HG03159 (cell line): ENCODE measurements around the gene CDC42SE2.
"Not testable (repeated sequence)": the region's sequence is repeated elsewhere in the genome, so short reads cannot be mapped to it uniquely, and the experiment has no call there.

ENCODE experiments used
- ATAC-seq: cut with Tn5 transposase; IDR thresholded peaks from one replicate; pipeline ENCODE4 v1.9.1; 2021; ENCODE audit warnings: mild to moderate bottlenecking, moderate library complexity; ENCODE audit not compliant: unreplicated experiment

The CDC42SE2 gene

DNA sequence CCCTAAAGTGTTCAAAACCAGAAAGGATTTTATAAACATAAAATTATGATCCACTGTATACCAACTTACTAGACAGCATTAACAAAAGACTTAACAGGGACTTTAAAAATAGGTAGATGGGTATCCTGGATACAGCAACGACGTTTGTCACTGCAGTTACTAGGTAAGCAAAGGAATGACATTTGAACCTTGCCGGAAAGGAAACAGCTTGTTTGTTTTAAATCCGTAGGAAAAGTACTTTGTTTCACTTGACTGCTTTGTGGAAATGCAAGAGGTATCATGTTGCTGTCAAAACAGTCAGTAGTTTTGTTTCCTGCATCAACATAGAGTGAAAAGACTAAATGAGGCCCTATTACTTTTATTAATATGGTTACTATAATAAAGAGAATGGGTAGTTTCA, 122.9 kb downstream of the CDC42SE2 start:
- ATAC-seq, result no peak

DNA sequence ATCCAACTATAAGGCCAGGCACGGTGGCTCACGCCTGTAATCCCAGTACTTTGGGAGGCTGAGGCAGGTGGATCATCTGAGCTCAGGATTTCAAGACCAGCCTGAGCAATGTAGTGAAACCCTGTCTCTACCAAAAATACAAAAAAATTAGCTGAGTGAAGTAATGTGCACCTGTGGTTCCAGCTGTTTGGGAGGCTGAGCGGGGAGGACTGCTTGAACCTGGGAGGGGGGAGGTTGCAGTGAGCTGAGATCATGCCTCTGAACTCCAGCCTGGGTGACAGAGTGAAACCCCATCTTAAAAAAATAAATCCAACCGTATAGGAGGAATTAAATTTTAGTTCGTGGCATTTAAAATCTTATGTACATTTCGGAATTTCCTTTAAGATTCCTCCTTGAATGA, 123.4 kb downstream of the CDC42SE2 start:
- no peak for ATAC-seq

DNA sequence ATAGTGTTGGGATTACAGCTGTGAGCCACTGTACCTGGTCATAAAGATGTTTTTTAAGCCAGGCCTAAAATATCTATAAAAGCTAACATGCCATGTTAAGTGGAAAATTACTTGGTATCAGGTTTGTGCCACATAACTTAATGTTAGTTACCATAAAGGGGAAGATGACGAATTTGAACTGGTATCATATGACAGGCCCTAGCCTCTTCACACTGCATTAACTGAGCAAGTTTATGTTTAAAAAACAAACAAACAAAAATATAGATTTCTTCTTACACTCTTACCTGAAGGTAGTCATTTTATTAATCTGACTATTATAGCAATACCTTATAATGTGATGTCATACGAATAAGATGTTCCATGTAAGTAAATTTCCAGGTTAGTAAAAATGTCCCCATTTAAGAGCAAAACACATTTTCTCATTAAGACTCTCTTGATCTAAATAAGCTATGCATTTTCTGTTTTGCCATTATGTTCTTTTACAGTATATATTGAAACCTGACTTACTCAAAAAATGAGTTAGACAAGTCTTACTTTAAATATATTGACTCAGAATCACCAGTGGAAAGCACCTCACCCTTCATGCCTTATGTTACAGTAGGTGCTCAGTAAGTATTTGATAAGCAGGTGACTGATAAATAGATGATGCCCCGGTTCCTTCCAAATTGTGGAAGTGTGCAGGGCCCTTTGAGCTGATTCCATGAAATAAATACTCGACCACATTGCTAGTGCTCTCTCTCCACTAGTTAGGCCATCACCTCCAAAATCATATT, 125.4 kb downstream of the CDC42SE2 start:
- no peak for ATAC-seq

DNA sequence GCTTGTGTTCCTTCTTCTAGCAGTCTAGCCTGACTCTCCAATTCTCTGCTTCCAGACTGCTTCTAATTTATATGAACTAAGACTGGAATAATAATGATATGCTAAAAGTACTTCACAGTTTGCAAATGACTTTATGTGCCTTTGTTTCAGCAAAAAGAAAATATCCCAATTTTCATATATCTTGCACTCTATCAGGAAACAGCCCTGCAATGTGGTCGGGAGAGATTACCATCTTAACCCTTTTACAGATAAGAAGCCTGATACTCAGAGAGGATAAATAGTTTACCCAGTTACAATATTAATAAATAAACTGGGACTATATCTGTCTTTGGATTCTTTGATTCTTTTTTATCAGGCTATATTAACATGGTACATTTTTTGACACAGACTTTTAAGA, 126.0 kb downstream of the CDC42SE2 start:
- ATAC-seq, result no peak

DNA sequence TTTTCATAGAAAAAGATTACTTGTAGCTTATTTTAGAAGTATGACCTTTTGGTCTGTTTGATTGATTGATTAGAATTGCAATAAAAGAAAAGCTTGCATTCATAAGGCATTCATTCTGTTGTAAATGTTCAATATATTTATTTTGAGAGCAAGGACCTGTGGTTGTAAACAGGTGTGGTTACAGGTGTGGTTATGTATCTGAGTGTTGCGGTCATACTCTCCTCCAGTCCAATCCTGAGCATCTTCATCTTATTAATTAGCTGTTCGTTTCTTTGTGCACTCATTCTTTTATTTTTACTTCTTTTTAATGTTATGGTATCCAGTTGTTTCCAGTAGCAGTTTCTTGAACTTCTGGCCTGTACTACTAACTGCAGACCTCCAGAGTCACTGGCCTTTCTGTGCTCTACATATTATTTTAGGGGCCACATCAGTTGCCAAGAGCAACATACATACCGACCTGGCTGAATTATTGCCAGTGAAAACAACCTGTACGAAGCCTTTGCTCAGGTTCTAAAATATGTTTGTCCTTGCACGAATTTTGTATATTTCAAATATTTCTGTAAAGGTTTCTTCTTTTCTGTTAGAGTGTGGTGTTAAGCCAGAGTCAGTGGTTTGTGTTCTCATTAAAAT, 128.7 kb downstream of the CDC42SE2 start:
- no peak for ATAC-seq

DNA sequence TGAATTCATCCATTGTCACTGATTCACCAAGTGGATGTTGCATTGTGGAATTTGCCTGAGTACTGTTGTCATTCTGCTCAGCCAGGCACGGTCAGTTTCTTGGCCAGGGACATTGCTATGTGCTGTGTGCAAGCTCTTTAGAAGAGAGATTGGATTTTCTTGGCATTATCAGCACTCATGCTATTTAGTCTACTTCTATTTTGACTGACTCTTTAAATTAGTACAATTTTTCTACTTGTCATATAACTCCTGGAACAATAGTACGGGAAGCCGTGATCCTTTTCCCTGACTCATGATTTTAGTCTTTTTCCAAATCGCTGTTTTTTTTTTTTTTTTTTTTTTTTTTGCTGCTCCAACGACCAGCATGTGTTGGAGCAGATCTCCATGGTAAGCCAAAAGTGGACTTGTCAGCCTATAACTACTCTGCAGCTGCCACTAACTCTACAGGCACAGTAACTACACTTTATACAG, 129.7 kb downstream of the CDC42SE2 start:
- ATAC-seq, result no peak

DNA sequence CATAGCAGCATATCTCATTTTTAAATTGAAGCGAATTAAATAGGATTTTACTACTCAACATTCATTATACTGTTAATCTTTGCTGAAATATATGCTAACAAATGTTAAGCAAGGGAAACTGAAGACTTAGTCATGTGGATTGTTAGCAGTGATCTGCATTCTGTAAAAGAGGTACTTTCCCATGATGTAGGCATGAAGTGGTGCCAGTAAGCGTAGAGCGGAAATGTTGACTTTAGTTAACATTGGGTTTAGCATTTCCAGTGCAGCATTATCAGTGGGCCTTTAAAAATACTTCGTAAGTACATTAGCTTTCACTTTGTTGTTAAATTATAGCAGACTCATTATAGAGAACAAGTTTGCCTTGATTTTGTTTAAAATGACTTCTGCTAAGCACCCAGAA, 130.3 kb downstream of the CDC42SE2 start:
- ATAC-seq, result peak; percentile 75

DNA sequence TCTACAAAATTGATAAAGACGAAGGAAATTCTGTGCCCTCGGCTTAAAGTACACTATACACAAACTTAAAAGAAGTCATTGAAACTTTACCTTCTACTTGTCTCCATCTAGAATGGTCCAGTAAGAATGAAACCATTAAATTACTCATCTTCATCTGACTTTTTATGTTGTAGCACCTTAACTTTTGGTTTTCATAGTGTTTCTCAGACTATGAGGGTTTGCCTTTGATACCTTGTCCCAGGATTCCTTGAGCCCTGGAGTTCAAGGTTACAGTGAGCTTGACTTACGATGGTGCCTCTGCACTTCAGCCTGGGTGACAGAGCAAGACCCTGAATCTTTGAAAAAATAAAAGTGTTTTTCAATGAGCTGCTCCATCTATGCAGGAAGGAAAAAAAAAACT, 132.2 kb downstream of the CDC42SE2 start:
- peak; percentile 75 for ATAC-seq

DNA sequence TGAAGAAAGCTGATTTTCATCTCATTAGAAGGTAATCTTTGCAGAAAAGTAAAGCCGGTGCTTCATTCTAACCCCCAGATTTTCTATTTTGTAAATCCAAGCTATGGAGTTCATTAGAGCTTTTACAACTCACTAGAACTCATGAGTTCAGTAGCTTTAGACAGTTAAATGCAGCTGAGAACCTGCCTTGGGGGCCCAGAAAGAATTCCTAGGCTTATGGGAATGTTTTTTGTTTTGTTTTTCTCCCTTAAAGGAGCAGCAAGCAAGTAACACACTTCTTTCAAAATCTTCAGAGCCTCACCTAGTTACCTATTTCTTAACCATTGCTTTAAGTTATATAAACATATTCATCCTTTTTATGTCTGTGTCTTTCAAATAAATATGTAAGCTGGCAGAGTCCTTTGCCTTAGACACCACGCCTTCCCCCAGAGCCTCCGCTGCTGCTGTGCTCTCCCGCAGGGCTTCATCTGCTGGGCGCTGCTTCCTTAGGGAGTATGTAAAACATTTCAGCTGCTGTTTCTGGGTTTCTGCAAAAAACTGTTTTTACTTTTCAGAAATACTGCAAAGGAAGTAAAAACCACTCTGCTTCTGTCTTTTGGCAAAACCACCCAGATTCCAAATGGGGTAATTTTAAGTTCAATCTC, 132.9 kb downstream of the CDC42SE2 start:
- no peak for ATAC-seq

DNA sequence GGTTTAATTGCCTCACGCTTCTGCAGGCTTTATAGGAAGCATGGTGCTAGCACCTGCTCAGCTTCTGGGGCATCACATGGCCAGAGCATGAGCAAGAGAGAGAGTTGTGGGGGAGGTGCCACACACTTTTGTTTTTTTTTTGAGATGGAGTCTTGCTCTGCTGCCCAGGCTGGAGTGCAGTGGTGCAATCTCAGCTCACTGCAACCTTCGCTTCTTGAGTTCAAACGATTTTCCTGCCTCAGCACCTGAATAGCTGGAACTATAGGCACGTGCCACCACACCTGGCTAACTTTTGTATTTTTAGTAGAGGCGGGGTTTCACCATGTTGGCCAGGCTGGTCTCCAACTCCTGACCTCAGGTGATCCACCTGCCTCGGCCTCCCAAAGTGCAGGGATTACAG, 135.2 kb downstream of the CDC42SE2 start:
- not testable (repeated sequence) for ATAC-seq

DNA sequence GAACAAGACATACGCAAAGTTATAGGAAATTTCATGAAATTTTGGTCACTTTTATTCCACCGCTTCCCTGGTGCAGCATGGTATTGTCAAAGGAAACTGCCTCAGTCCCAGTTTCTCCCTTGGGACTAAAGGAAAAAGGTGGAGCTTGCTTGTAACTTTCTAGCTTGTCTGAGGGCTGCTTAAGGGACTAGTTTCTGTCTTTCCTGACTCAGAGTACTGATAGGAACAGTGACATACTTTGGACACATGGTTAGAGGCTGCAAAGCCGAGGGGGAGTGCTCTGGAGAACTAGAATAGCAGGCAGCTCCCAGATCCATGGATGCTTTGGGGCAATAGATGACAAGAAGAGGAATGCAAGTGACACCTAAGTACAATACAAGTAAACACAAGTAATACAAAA, 136.7 kb downstream of the CDC42SE2 start:
- ATAC-seq, result no peak

DNA sequence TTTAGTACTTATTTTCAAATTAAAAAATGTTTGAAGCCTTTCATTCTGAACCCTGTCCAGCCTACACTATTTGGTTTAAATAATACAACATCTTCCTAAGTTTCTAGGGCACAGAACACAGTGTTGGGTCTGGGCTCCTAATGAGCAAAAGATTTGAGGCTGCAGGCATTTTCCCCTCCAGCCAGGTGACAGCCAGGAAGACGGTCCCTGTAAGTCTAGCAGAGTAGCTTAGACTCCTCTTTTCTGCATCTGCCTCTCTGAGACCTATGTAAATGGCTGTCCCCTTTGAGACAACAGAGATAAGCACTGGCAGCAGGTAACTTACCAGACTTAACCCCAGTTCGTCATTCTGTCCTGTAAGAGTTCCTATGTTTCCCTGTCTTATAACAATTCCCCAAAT, 141.8 kb downstream of the CDC42SE2 start:
- no peak for ATAC-seq

DNA sequence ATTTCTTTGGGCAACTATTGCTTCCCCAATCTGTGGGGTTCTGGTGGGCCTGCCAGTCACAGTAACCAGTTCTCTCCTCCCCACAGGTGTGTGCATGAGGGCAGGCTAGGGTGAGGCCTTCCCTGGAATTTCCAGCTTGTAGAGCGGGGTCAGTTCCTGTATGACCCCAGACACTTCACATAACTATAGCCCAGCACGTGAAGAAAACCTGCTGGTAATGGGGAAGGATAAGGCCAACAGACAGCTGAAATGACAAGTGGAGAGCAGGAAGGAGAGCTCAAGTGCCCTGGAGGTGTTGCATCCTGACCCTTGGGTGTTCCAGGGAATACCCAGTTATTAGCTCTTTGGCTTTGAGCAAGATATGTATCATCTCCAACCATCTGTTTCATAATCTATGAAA, 142.2 kb downstream of the CDC42SE2 start:
- ATAC-seq, result no peak

DNA sequence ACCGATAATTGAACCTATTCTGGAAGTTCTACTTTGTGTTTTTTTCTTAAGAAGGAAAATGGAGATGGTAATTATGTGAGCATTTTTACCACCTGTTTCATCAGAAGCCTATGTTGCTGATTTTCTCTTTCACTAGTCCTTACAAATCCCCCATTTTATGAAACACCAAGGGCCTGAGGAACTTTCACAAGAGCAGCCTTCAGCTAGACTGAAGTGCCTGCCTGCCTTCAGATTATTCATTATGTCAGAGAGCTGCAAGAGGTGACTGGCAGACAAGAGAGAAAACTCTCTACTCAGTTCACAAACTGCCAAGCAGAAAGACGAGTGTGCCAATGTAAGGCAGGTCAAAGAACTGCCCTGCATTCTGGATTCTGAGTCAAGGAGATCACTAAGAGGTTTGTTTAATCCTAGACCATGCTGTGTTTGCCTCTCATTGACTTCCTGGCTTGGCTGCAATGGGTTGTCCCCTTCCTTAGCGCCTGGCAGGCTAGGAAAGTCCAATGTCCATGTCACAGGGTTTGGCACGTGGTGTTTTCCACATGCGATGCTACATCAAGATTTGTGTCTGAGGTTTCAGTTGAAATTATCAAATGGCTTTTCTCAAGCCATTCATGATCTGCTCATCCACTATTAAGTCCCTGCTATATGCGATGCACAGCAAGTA, 143.3 kb downstream of the CDC42SE2 start:
- no peak for ATAC-seq

DNA sequence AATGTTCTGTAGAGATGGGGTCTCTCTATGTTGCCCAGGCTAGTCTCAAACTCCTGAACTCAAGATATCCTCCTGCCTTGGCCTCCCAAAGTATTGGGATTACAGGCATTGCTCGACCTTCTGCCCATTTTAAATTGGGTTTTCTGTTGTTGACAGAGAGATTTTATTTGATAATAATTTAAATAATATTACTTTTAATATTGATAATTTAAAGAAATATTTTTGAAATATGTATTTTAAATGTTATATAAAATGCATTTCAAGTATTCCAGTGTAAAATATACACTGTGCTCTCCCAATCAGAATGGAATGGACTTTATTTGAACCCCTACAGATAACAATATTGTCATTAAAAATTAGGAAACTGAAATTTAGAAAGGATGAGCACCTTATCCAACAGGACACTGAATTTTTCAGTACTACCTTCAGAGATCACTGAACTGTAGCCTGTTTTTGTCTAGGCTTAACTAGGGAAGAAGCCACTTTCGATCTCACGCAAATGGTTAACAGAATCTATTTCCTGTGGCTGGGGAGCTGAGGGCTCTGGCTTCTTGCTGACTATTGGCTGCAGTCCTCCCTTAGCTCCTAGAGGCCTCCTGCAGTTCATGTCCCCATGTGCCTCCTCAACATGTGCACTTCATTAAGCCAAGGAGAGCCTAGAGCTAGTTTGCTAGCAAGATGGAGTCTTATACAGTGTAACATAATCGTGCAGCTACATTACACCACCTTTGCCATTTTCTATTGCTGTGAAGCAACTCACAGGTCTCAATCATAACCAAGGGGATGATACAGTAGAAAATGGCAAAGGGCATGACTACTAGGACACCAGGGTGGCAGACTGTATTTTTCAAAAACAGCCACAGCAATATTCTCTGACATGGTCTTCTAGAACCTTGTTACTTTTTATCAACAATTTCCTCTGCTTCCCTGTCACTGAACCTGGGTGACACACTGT, 150.0 kb downstream of the CDC42SE2 start:
- ATAC-seq, result peak; percentile 75

DNA sequence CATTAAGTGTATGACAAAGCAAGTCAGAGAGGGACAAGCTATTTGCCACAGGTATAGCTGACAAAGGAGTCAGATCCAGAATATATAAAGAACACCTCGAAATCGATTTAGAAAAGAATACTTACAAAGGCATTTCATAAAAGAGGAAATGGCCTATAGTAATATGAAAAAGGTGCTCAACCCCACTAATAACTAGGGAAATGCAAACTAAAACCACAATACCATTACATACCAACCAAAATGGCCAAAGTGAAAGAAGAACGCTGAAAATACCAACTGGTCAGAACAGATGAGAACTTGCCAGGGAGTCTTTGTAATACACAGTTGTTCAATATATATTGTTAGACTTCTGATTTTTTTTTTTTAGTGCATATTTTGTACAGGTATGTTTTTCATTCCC, 152.9 kb downstream of the CDC42SE2 start:
- ATAC-seq, result peak; percentile 77

DNA sequence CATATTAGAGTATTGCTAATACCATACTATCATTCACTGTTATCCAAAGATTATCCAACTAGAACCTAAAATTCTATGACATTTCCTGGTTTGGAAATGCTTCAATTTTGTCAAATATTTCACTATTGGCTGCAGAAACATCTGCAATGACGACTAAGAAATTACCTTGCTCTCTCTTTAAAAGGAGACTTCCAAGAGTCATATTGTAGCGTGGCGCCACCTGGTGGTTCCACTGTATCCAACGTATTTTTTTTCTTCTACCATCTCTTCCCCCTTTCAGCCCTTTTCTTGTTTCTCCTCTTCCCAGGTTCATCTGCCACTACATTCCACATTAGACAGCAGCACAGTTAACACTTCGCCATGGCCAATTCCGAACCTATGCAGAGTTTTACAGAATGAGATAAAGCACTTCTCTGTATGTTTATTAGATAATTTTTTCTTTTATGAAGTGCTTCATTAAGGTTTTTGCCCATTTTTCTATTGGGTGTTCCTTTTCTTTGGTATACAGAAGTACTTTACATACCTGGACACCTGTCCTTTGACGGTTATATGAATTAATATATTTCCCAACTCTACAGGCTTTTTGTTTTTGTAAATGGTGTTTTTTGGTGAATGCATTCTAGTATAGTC, 153.5 kb downstream of the CDC42SE2 start:
- peak; percentile 33 for ATAC-seq

DNA sequence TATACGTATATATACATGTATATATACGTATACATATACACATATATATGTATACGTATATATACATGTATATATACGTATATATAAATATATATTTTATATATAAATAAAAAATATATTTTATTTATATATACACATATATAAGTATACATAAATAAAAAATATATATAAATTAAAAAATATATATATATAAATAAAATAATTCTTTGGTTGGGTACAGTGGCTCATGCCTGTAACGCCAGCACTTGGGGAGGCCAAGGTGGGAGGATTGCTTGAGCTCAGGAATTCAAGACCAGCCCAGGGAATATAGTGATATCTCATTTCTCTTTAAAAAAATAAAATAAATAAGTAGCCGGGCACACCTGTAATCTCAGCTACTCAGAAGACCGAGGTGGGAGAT, 155.0 kb downstream of the CDC42SE2 start:
- no peak for ATAC-seq

DNA sequence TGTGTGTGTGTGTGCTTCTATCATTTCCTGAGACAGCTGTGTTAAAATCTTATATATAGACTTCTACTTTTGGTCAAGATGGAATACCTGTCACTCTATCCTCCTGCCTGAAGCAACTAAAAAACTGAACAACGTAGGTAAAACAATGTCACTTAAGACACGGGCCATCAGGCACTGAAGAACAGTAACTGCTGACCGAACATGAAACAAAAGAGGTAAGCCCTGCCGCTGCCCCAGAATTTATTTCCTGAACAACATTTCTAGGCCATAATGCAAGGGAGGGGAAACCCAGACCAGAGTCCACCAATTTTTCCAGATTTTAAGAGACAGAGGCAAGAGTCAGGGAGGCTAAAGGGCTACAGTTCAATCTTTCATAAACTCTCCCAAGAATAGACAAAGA, 156.0 kb downstream of the CDC42SE2 start:
- no peak for ATAC-seq

DNA sequence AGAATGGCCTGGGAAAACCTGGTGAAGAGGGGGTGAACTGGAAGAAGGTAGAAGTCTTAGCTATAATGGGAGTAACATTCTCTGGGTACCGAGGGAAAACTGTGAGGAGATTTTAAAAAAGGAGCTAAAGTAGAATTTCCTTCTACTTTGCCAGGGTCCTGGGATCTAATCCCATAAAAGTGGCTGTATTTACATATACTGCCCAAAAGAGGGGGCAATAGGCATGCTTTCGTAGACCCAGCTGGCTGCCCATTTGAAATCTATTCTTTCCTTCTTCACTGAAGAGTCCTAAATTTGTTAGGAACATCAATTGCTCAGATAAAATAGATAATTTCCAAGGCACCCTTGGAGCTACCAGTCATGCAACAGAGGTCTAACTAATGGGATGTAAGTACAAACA, 159.2 kb downstream of the CDC42SE2 start:
- no peak for ATAC-seq
